Measurements from ENCODE around the gene PGBD4. TPM values are rescaled to one million over a fixed set of nuclear protein-coding genes. Genes with fewer than 3 reads are reported as not detected.

The PGBD4 gene
- 2.4 and 2.7 TPM in 2 replicates for total RNA-seq

GRCh38 chr15:34101366-34102174 is at the start of gene PGBD4, which contains the start of gene EMC7:
Gene PGBD4 (plus strand): TSS chr15:34102083. CDS start chr15:34102532, 449 bp downstream.
Gene EMC7 (minus strand): TSS chr15:34101862. CDS start chr15:34101839, 23 bp downstream.

Other genes starting within 250 kb of the PGBD4 start
- not detected in 2 replicates for gene CHRM5, start 133.6 kb upstream of the PGBD4 start, total RNA-seq
- 21.1 and 40.7 TPM in 2 replicates for gene AVEN, start 62.9 kb upstream of the PGBD4 start, total RNA-seq
- 50.2 and 60.1 TPM in 2 replicates for gene EMC7, start 221 bp upstream of the PGBD4 start, total RNA-seq
- gene KATNBL1, start 108.0 kb downstream of the PGBD4 start, total RNA-seq = 49.9 and 57.9 TPM in 2 replicates
- gene EMC4, start 122.9 kb downstream of the PGBD4 start, total RNA-seq = 131 and 198 TPM in 2 replicates
- gene SLC12A6, start 235.7 kb downstream of the PGBD4 start, total RNA-seq = 24.3 and 60.5 TPM in 2 replicates
- gene NOP10, start 241.1 kb downstream of the PGBD4 start, total RNA-seq = 122 and 168 TPM in 2 replicates
- gene NUTM1, start 241.2 kb downstream of the PGBD4 start, total RNA-seq = not detected in 2 replicates